Spleen (tissue), 11 donors: ENCODE measurements around the gene MCTP1. TPM values are rescaled to one million over a fixed set of nuclear protein-coding genes. Genes with fewer than 3 reads are reported as not detected.

Experiments
- DNase-seq: peaks from one replicate; pipeline ENCODE4 v3.0.0-alpha.2; 2020
- H3K27ac ChIP-seq, 8 donors: fragments of 200-600 bp; sonication (generic) in 7 of 8; 1 replicate in 4 of 8; 2 replicates in 4 of 8; pipeline versions ENCODE4 v1.5.0 to v1.8.0; 2016 to 2021; ENCODE audit warnings: inconsistent platforms in 4 of 8, mild to moderate bottlenecking in 4 of 8, moderate library complexity in 1 of 8
- H3K27me3 ChIP-seq, 7 donors: fragments of 200-600 bp; sonication (generic) in 6 of 7; replicated peaks in 1 of 7; 1 replicate in 4 of 7; 2 replicates in 3 of 7; pipeline versions ENCODE4 v1.5.0 to v1.8.0; 2016 to 2021; ENCODE audit warnings: inconsistent platforms in 3 of 7, mild to moderate bottlenecking in 1 of 7
- H3K36me3 ChIP-seq, 6 donors: fragments of 200-600 bp; sonication (generic) in 5 of 6; 1 replicate in 4 of 6; 2 replicates in 2 of 6; pipeline versions ENCODE4 v1.5.0 to v1.8.0; 2016 to 2021; ENCODE audit warnings: inconsistent platforms in 2 of 6
- H3K4me1 ChIP-seq, 6 donors: fragments of 200-600 bp; sonication (generic) in 5 of 6; 1 replicate in 3 of 6; 2 replicates in 3 of 6; pipeline versions ENCODE4 v1.5.0 to v1.8.0; 2016 to 2021; ENCODE audit warnings: inconsistent platforms in 3 of 6
- H3K4me3 ChIP-seq, 8 donors: fragments of 200-600 bp; sonication (generic) in 7 of 8; 1 replicate in 4 of 8; 2 replicates in 4 of 8; pipeline versions ENCODE4 v1.5.0 to v1.8.0; 2016 to 2021; ENCODE audit warnings: inconsistent platforms in 4 of 8, mild to moderate bottlenecking in 4 of 8, moderate library complexity in 2 of 8
- H3K9me3 ChIP-seq, 8 donors: fragments of 200-600 bp; sonication (generic) in 7 of 8; 1 replicate in 4 of 8; 2 replicates in 4 of 8; pipeline versions ENCODE4 v1.5.0 to v1.8.0; 2016 to 2021; ENCODE audit warnings: inconsistent platforms in 4 of 8
- CTCF ChIP-seq, 11 experiments: fragments of 200-600 bp in 7 of 11; fragments of 450-650 bp in 4 of 11; sonication (generic) in 4 of 11; IDR thresholded peaks in 8 of 11; conservative IDR thresholded peaks in 3 of 11; 1 replicate in 7 of 11; 2 replicates in 4 of 11; pipeline versions ENCODE4 v1.4.0 to v1.8.0; 2016 to 2021; ENCODE audit warnings: antibody characterized with exemption in 11 of 11, inconsistent platforms in 4 of 11, mild to moderate bottlenecking in 1 of 11
- POLR2A ChIP-seq, 3 donors: fragments of 450-650 bp; IDR thresholded peaks; one replicate each; pipeline ENCODE4 v1.5.1; 2017; ENCODE audit warnings: antibody characterized with exemption in 3 of 3, mild to moderate bottlenecking in 1 of 3
- POLR2AphosphoS5 ChIP-seq, 3 donors: sonication (generic); formaldehyde crosslinking; IDR thresholded peaks; one replicate each; pipeline ENCODE4 v1.5.1; 2017; ENCODE audit warnings: antibody characterized with exemption in 3 of 3
- WGBS, 5 donors: extraction: QIAGEN DNeasy Blood & Tissue Kit in 3 of 5; methylation state at CpG; one replicate each; pipeline versions ENCODE4 v1.1.5 to v1.1.7; 2013 to 2018; 5-methylcytosine and 5-hydroxymethylcytosine counted together
- intact Hi-C: fragments of 100-400 bp; cut with DNase I; formaldehyde crosslinking; loops from one replicate; pipeline ENCODE4 v1.15.0; 2023; ENCODE audit warnings: low total_unique reads
- polyA plus RNA-seq, 3 donors: library from polyadenylated mRNA; stranded (reverse); fragments of 200-250 nt; gene quantifications; one replicate each; pipeline ENCODE4 v1.2.1, GENCODE V29; 2013
- total RNA-seq, 7 donors: library from RNA; depleted of rRNA in 3 of 7; stranded (reverse); fragments of >200 nt in 3 of 7; fragmentation: NEBNext Ultra II Directional in 4 of 7; extraction: Animal tissue kit (Norgen Biotek cat#: 25700) in 4 of 7; gene quantifications; one replicate each; pipeline versions ENCODE4 v1.1.0 to v1.2.1, GENCODE V29; 2016 to 2021
- donor health status: healthy with polysubstance abuse.
- donor health status: DM: no; HTN: no; CAD: no; lungs with moderate emphysema.
- donor health status: DM: no; HTN: no; CAD: no.
- donor health status: Bipolar disorder and iron deficiency.
- donor health status: healthy.
- donor health status: DM: no; HTN: no; CAD: no.
- donor health status: DM: yes; HTN: yes; CAD: no.

Gene MCTP1
- total and polyA plus RNA-seq, 10 donors, result 1.2 to 57.2 (median 29.4) TPM

- peaks cover 0 to 15% (median 0%) of the 10 kb centered on the region in 6 donors for H3K4me1 ChIP-seq
- H3K27me3 ChIP-seq, result no peaks in the 10 kb centered on the region
- H3K9me3 ChIP-seq, result no peaks in the 10 kb centered on the region
- TF ChIP-seq POLR2AphosphoS5 (IDR thresholded peaks at IDR 0.05) (no peak), CTCF (IDR thresholded peaks at IDR 0.05 in 8 of 11, conservative IDR thresholded peaks at IDR 0.05 in 3 of 11) (no peak), POLR2A (IDR thresholded peaks at IDR 0.05) (no peak)
- no peak overlapping the region for H3K4me3 ChIP-seq
- DNase-seq, result no peak
- no peaks in the 10 kb centered on the region for H3K36me3 ChIP-seq
- intact Hi-C loops, result no loop called here
- no peak overlapping the region for H3K27ac ChIP-seq
These were observed 121.8 kb downstream of the MCTP1 start for GRCh38 chr5:95163079-95163478.

GRCh38 chr5:95162231-95162992 lies 122.5 kb downstream of the MCTP1 start:
- intact Hi-C loops, result no loop called here
- H3K9me3 ChIP-seq, result no peaks in the 10 kb centered on the region
- peaks cover 0 to 15% (median 0%) of the 10 kb centered on the region in 6 donors for H3K4me1 ChIP-seq
- H3K36me3 ChIP-seq, result no peaks in the 10 kb centered on the region
- no peak for DNase-seq
- TF ChIP-seq POLR2AphosphoS5 (IDR thresholded peaks at IDR 0.05) (no peak), CTCF (IDR thresholded peaks at IDR 0.05 in 8 of 11, conservative IDR thresholded peaks at IDR 0.05 in 3 of 11) (no peak), POLR2A (IDR thresholded peaks at IDR 0.05) (no peak)
- H3K4me3 ChIP-seq, result no peak overlapping the region
- peak overlapping the region in 2 of 8 donors; percentile 29 to 31 for H3K27ac ChIP-seq
- H3K27me3 ChIP-seq, result no peaks in the 10 kb centered on the region

GRCh38 chr5:95159603-95160002 lies 125.3 kb downstream of the MCTP1 start:
- no peak overlapping the region for H3K27ac ChIP-seq
- H3K36me3 ChIP-seq, result no peaks in the 10 kb centered on the region
- peaks cover 0 to 15% (median 0%) of the 10 kb centered on the region in 6 donors for H3K4me1 ChIP-seq
- no peaks in the 10 kb centered on the region for H3K9me3 ChIP-seq
- WGBS, 5 donors, result 64 to 79% (median 67%) methylated on average over 1 of the region's 1 CpG
- no peak for TF ChIP-seq CTCF (IDR thresholded peaks at IDR 0.05 in 8 of 11, conservative IDR thresholded peaks at IDR 0.05 in 3 of 11)
- no peak for TF ChIP-seq POLR2AphosphoS5 (IDR thresholded peaks at IDR 0.05)
- TF ChIP-seq POLR2A (IDR thresholded peaks at IDR 0.05), result no peak
- intact Hi-C loops, result no loop called here
- H3K27me3 ChIP-seq, result no peaks in the 10 kb centered on the region
- no peak overlapping the region for H3K4me3 ChIP-seq
- DNase-seq, result no peak

GRCh38 chr5:95155888-95156287 lies 129.0 kb downstream of the MCTP1 start:
- Histone ChIP-seq H3K36me3 (no peaks in the 10 kb centered on the region), H3K27me3 (no peaks in the 10 kb centered on the region), H3K27ac (no peak overlapping the region), H3K4me1 (no peaks in the 10 kb centered on the region), H3K9me3 (no peaks in the 10 kb centered on the region), H3K4me3 (no peak overlapping the region)
- TF ChIP-seq POLR2A (IDR thresholded peaks at IDR 0.05) (no peak), CTCF (IDR thresholded peaks at IDR 0.05 in 8 of 11, conservative IDR thresholded peaks at IDR 0.05 in 3 of 11) (no peak), POLR2AphosphoS5 (IDR thresholded peaks at IDR 0.05) (no peak)
- 82 to 88% (median 85%) methylated on average over 2 of the region's 2 CpGs for WGBS, 5 donors
- intact Hi-C loops, result no loop called here
- DNase-seq, result no peak
